ENCODE results near the gene CHST4.

Gene CHST4

GRCh38 chr16:71584543-71585317 is 58.5 kb downstream of the CHST4 start:
- Histone ChIP-seq H3K4me2 (ENCODE audit: low read depth, low read length, poor library complexity, severe bottlenecking) (no peak overlapping the region), H2AFZ (ENCODE audit: low read length) (no peak overlapping the region)
- TF ChIP-seq, protein P1, sequence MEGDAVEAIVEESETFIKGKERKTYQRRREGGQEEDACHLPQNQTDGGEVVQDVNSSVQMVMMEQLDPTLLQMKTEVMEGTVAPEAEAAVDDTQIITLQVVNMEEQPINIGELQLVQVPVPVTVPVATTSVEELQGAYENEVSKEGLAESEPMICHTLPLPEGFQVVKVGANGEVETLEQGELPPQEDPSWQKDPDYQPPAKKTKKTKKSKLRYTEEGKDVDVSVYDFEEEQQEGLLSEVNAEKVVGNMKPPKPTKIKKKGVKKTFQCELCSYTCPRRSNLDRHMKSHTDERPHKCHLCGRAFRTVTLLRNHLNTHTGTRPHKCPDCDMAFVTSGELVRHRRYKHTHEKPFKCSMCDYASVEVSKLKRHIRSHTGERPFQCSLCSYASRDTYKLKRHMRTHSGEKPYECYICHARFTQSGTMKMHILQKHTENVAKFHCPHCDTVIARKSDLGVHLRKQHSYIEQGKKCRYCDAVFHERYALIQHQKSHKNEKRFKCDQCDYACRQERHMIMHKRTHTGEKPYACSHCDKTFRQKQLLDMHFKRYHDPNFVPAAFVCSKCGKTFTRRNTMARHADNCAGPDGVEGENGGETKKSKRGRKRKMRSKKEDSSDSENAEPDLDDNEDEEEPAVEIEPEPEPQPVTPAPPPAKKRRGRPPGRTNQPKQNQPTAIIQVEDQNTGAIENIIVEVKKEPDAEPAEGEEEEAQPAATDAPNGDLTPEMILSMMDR (conservative IDR thresholded peaks at IDR 0.05; ENCODE audit: low read length): no peak
- TF ChIP-seq EZH2phosphoT487 (IDR thresholded peaks at IDR 0.05; ENCODE audit: borderline replicate concordance): no peak

GRCh38 chr16:71585318-71585703 is 59.1 kb downstream of the CHST4 start:
- no peaks in the 10 kb centered on the region for H3K27me3 ChIP-seq (ENCODE audit: insufficient read depth, low read length, poor library complexity, severe bottlenecking)

More at GRCh38 chr16:71584543-71585317, 58.5 kb downstream of the CHST4 start:
- Histone ChIP-seq H3K9ac (ENCODE audit: low read depth, low read length, poor library complexity, severe bottlenecking) (no peak overlapping the region), H3K4me1 (ENCODE audit: insufficient read depth, low read length, poor library complexity, severe bottlenecking) (no peaks in the 10 kb centered on the region), H3K4me3 (ENCODE audit: low read length, poor library complexity, severe bottlenecking) (no peak overlapping the region), H3F3A (ENCODE audit: low read depth) (no peaks in the 10 kb centered on the region), H3K27me3 (ENCODE audit: insufficient read depth, low read length, poor library complexity, severe bottlenecking) (no peaks in the 10 kb centered on the region), H3K9me2 (replicated peaks; ENCODE audit: low read depth, low read length) (no peaks in the 10 kb centered on the region), H3K79me2 (ENCODE audit: insufficient read depth, low read length) (no peaks in the 10 kb centered on the region), H4K20me1 (ENCODE audit: insufficient read depth, low read length, poor library complexity, severe bottlenecking) (no peaks in the 10 kb centered on the region), H3K36me3 (ENCODE audit: insufficient read depth, low read length) (no peaks in the 10 kb centered on the region), H3K9me3 (ENCODE audit: insufficient read depth, low read depth, low read length) (no peaks in the 10 kb centered on the region)

More at GRCh38 chr16:71585318-71585703, 59.1 kb downstream of the CHST4 start:
- no peaks in the 10 kb centered on the region for H4K20me1 ChIP-seq (ENCODE audit: insufficient read depth, low read length, poor library complexity, severe bottlenecking)
- no peaks in the 10 kb centered on the region for H3K79me2 ChIP-seq (ENCODE audit: insufficient read depth, low read length)
- TF ChIP-seq EZH2phosphoT487 (IDR thresholded peaks at IDR 0.05; ENCODE audit: borderline replicate concordance): no peak
- TF ChIP-seq, protein P1 (conservative IDR thresholded peaks at IDR 0.05; ENCODE audit: low read length): no peak
- no peaks in the 10 kb centered on the region for H3K9me3 ChIP-seq (ENCODE audit: insufficient read depth, low read depth, low read length)
- no peak overlapping the region for H3K4me3 ChIP-seq (ENCODE audit: low read length, poor library complexity, severe bottlenecking)
- H3K4me2 ChIP-seq (ENCODE audit: low read depth, low read length, poor library complexity, severe bottlenecking): no peak overlapping the region
- no peak overlapping the region for H2AFZ ChIP-seq (ENCODE audit: low read length)
- H3F3A ChIP-seq (ENCODE audit: low read depth): no peaks in the 10 kb centered on the region
- no peaks in the 10 kb centered on the region for H3K9me2 ChIP-seq (replicated peaks; ENCODE audit: low read depth, low read length)
- H3K9ac ChIP-seq (ENCODE audit: low read depth, low read length, poor library complexity, severe bottlenecking): no peak overlapping the region
- no peaks in the 10 kb centered on the region for H3K4me1 ChIP-seq (ENCODE audit: insufficient read depth, low read length, poor library complexity, severe bottlenecking)
- no peaks in the 10 kb centered on the region for H3K36me3 ChIP-seq (ENCODE audit: insufficient read depth, low read length)

All from Loucy (cell line).